Thymus (tissue), 11 donors: ENCODE results near the gene CACTIN. TPM values are rescaled to one million over a fixed set of nuclear protein-coding genes. Genes with fewer than 3 reads are reported as not detected.

ENCODE experiments used
- DNase-seq, 9 donors: peaks; one replicate each; pipeline ENCODE4 v3.0.0-alpha.2; 2013; ENCODE audit warnings: low spot score in 9 of 9, low read depth in 6 of 9, missing footprints in 1 of 9
- H3K27ac ChIP-seq, 2 donors: one replicate each; pipeline ENCODE4 v1.5.1; 2013; ENCODE audit warnings: control low read depth in 1 of 2, low read depth in 1 of 2, low read length in 1 of 2, mild to moderate bottlenecking in 1 of 2, moderate library complexity in 1 of 2
- H3K27me3 ChIP-seq, 2 donors: one replicate each; pipeline ENCODE4 v1.5.1; 2013; ENCODE audit warnings: low read length in 1 of 2; ENCODE audit not compliant: control insufficient read depth in 2 of 2, insufficient read depth in 1 of 2
- H3K36me3 ChIP-seq, 2 donors: one replicate each; pipeline ENCODE4 v1.5.1; 2013; ENCODE audit warnings: low read length in 1 of 2, mild to moderate bottlenecking in 1 of 2, moderate library complexity in 1 of 2; ENCODE audit not compliant: control insufficient read depth in 2 of 2, insufficient read depth in 2 of 2
- H3K4me1 ChIP-seq, 2 donors: one replicate each; pipeline ENCODE4 v1.5.1; 2013; ENCODE audit warnings: low read length in 2 of 2; ENCODE audit not compliant: control insufficient read depth in 2 of 2, insufficient read depth in 2 of 2
- H3K4me3 ChIP-seq, 2 donors: one replicate each; pipeline ENCODE4 v1.5.1; 2013; ENCODE audit warnings: low read length in 2 of 2, control low read depth in 1 of 2, mild to moderate bottlenecking in 1 of 2
- H3K9me3 ChIP-seq, 2 donors: one replicate each; pipeline ENCODE4 v1.5.1; 2013; ENCODE audit warnings: low read length in 1 of 2, mild to moderate bottlenecking in 1 of 2; ENCODE audit not compliant: control insufficient read depth in 2 of 2, insufficient read depth in 1 of 2
- WGBS: extraction: QIAGEN DNeasy Blood & Tissue Kit; methylation state at CpG from one replicate; pipeline ENCODE4 v1.1.7; 2013; 5-methylcytosine and 5-hydroxymethylcytosine counted together
- polyA plus RNA-seq: library from polyadenylated mRNA; stranded (reverse); fragments of 200-250 nt; gene quantifications from one replicate; pipeline ENCODE4 v1.2.3, GENCODE V29; 2013
- total RNA-seq: library from RNA; stranded (reverse); fragments of 120-200 nt; gene quantifications from one replicate; pipeline ENCODE4 v1.2.4, GENCODE V29; 2013
- donor health status: healthy.

The CACTIN gene
- total and polyA plus RNA-seq, 2 donors: 20.4 to 24.4 TPM

- DNase-seq: no peak
- peaks cover 0 to 3% of the 10 kb centered on the region in 2 donors for H3K9me3 ChIP-seq
- H3K4me1 ChIP-seq: no peaks in the 10 kb centered on the region
- no peak overlapping the region for H3K27ac ChIP-seq
- H3K36me3 ChIP-seq: peaks cover 13 to 61% of the 10 kb centered on the region in 2 donors
- WGBS: 96% methylated on average over 39 of the region's 39 CpGs
- H3K27me3 ChIP-seq: no peaks in the 10 kb centered on the region
- H3K4me3 ChIP-seq: no peak overlapping the region
Observed at GRCh38 chr19:3658004-3658869, 31.6 kb upstream of the CACTIN start.

DNA sequence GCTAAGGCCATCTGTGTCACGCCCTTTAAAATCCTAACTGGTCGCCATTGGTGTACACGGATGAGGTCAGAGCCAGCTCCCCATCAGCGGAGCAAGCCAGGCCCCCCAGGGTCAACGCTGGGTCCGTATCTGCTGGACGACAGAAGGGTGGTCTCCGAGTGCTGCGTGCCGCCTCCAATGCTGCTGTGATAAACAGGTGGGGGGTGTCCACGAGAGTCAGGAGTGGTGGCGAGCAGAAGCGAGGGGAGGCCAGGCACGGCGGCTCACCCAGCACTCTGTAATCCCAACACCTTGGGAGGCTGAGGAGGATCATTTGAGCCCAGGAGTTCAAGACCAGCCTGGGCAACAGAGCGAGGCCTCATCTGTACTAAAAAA, 30.8 kb upstream of the CACTIN start:
- peaks cover 17 to 66% of the 10 kb centered on the region in 2 donors for H3K36me3 ChIP-seq
- WGBS: 98% methylated on average over 16 of the region's 16 CpGs
- no peaks in the 10 kb centered on the region for H3K27me3 ChIP-seq

GRCh38 chr19:3656747-3657394, 30.3 kb upstream of the CACTIN start:
- no peak for DNase-seq
- H3K36me3 ChIP-seq: peaks cover 17 to 68% of the 10 kb centered on the region in 2 donors
- no peaks in the 10 kb centered on the region for H3K4me1 ChIP-seq
- H3K9me3 ChIP-seq: peaks cover 0 to 3% of the 10 kb centered on the region in 2 donors
- no peak overlapping the region for H3K27ac ChIP-seq
- no peaks in the 10 kb centered on the region for H3K27me3 ChIP-seq
- 98% methylated on average over 19 of the region's 19 CpGs for WGBS
- H3K4me3 ChIP-seq: no peak overlapping the region

More for the DNA sequence above, 30.8 kb upstream of the CACTIN start:
- Histone ChIP-seq H3K9me3 (peaks cover 0 to 3% of the 10 kb centered on the region in 2 donors), H3K27ac (no peak overlapping the region), H3K4me1 (no peaks in the 10 kb centered on the region), H3K4me3 (no peak overlapping the region)
- DNase-seq: no peak

GRCh38 chr19:3656073-3656746, 29.6 kb upstream of the CACTIN start:
- Histone ChIP-seq H3K36me3 (peaks cover 22 to 68% of the 10 kb centered on the region in 2 donors), H3K4me3 (no peak overlapping the region), H3K4me1 (no peaks in the 10 kb centered on the region), H3K27ac (no peak overlapping the region), H3K9me3 (no peaks in the 10 kb centered on the region), H3K27me3 (no peaks in the 10 kb centered on the region)
- WGBS: 90% methylated on average over 36 of the region's 36 CpGs
- no peak for DNase-seq

DNA sequence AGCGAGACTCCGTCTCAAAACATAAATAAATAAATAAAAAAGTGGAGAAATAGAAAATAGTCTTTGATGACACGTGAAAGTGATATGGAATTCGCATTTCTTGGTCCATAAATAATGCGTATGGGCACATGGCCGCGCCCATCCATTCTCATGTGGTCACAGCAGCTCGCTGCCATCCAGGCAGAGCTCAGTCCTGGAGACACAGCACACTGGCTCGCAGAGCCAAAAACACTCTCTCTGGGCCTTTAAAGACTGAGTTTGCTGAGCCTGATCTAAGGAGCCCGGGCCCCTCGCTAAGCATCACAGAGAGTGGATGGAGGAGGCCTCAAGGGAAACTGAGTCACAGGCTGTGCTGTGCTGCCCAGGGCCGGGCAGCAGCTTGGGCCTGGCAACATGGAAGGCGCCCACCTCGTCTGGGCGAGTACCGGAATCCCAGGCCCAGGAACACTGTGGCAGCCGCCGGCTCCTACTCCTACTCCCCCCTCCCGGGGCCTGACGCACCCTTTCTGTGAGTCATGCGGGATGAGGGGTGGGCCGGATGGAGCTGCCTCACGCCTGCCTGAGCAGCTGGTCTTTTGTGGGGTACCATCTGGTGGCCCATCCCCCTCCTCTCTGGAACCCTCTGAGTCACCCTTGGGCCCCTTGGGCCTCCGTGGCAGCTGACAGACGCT, 28.9 kb upstream of the CACTIN start:
- no peak overlapping the region for H3K27ac ChIP-seq
- peaks cover 20 to 70% of the 10 kb centered on the region in 2 donors for H3K36me3 ChIP-seq
- H3K4me3 ChIP-seq: no peak overlapping the region
- H3K9me3 ChIP-seq: no peaks in the 10 kb centered on the region
- no peaks in the 10 kb centered on the region for H3K4me1 ChIP-seq
- DNase-seq: peak in 1 of 9 donors; percentile 25
- H3K27me3 ChIP-seq: no peaks in the 10 kb centered on the region
- 92% methylated on average over 25 of the region's 25 CpGs for WGBS

- DNase-seq: peak in 1 of 9 donors; percentile 16
- no peak overlapping the region for H3K4me3 ChIP-seq
- H3K36me3 ChIP-seq: peaks cover 20 to 66% of the 10 kb centered on the region in 2 donors
- WGBS: 98% methylated on average over 20 of the region's 20 CpGs
- H3K27ac ChIP-seq: no peak overlapping the region
- no peaks in the 10 kb centered on the region for H3K4me1 ChIP-seq
- H3K9me3 ChIP-seq: no peaks in the 10 kb centered on the region
- no peaks in the 10 kb centered on the region for H3K27me3 ChIP-seq
Observed at GRCh38 chr19:3653865-3654513, 27.4 kb upstream of the CACTIN start.

DNA sequence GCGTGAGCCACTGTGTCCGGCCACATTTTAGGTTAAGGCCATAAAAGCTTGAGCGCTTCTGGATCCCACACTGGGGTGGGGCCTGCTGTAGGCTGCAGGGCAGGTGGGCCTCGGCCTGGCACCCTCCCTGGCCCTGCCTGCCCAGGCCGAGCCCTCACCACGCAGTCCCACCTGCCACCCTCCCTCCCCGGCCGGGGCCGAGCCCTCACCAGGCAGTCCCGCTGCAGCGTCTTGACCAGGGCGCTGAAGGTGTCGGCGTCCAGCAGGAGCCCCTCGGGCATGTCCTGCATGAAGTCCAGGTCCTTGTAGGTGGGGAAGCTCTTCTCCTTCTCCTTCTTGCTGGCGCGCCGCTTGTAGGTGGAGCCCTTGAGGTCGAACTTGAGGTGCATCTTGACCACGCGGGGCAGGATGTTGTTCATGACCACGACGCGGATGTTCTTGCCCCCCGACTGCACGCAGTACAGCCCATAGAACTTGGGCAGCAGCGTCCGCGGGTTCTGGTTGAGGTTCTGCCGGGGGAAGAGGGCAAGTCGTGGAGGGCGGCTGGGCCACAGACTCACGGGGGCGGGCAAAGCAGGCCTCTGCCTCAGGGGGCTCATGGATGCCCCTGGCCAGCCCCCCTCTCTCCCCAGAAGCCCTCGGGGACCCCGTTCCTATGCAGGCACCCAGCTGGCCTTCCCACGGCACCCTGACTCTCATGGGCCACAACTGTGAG, 26.6 kb upstream of the CACTIN start:
- Histone ChIP-seq H3K9me3 (no peaks in the 10 kb centered on the region), H3K36me3 (peaks cover 15 to 63% of the 10 kb centered on the region in 2 donors), H3K4me3 (no peak overlapping the region), H3K27me3 (no peaks in the 10 kb centered on the region), H3K27ac (no peak overlapping the region), H3K4me1 (no peaks in the 10 kb centered on the region)
- DNase-seq: no peak
- WGBS: 92% methylated on average over 37 of the region's 37 CpGs

DNA sequence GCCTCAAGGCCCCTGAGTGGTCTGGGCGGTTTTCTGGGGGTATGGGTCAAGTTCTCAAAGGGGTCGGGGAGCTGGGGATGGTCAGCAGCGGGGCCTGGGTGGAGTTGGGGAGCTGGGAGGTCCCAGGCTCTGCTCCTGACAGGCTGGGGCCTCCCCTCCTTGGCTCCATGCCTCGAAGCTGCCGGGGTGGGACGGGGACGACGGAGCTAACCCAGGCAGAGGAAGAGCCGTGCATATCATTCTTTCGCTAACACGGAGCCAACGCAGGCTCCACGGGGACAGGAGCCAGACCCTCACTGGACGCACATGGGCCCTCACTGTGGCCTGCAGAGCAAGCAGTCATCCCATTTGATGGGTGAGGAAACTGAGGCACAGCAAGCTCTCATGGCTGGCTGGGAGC, 25.8 kb upstream of the CACTIN start:
- Histone ChIP-seq H3K4me3 (no peak overlapping the region), H3K27me3 (no peaks in the 10 kb centered on the region), H3K27ac (no peak overlapping the region), H3K9me3 (no peaks in the 10 kb centered on the region), H3K4me1 (no peaks in the 10 kb centered on the region), H3K36me3 (peaks cover 15 to 58% of the 10 kb centered on the region in 2 donors)
- WGBS: 98% methylated on average over 14 of the region's 14 CpGs
- DNase-seq: no peak
